GM12872 (cell line): ENCODE results near the gene RANBP3.

Experiments
- TF ChIP-seq, protein P1 (sequence below): IDR thresholded peaks from 3 replicates; pipeline ENCODE4 v1.5.1; 2011; ENCODE audit warnings: low read depth, mild to moderate bottlenecking, low read length, moderate library complexity; ENCODE audit not compliant: insufficient read depth

Gene RANBP3

DNA sequence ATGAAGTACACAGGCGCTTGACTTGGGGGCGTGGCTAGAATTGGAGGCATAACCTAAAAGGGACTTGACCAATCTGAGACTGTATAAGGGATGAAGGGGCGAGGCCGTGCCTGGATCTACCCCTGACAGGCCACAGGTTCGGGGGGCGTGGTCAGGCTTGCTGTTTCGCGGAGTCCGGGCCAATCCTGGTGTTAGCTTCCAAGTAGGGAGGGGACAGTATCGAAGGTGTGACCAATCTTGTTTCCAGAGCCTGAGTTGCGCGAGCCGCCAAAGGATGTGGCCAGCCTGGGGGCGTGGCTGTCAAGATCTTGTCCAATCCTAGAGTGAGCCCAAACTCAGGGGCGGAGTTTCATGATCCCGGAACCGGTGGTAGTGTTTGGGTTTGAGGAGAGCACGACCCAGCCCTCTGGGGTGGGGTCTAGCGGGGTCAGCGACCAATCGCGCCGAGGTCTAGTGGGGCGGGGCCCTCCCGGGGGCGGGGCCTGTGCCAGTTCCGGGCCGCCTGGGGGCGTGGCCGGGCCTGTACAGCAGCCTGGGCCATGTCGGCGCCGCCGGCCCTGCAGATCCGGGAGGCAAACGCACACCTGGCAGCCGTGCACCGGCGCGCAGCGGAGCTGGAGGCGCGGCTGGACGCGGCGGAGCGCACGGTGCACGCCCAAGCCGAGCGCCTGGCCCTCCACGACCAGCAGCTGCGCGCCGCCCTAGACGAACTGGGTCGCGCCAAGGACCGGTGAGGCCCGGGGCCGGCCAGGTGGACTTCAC lies 73.4 kb downstream of the RANBP3 start, which contains the start of gene VMAC:
Gene VMAC (plus strand): TSS at position 521 of the 762 bp plus-strand sequence. CDS start 19 bp downstream, at position 540.
- TF ChIP-seq, protein P1, sequence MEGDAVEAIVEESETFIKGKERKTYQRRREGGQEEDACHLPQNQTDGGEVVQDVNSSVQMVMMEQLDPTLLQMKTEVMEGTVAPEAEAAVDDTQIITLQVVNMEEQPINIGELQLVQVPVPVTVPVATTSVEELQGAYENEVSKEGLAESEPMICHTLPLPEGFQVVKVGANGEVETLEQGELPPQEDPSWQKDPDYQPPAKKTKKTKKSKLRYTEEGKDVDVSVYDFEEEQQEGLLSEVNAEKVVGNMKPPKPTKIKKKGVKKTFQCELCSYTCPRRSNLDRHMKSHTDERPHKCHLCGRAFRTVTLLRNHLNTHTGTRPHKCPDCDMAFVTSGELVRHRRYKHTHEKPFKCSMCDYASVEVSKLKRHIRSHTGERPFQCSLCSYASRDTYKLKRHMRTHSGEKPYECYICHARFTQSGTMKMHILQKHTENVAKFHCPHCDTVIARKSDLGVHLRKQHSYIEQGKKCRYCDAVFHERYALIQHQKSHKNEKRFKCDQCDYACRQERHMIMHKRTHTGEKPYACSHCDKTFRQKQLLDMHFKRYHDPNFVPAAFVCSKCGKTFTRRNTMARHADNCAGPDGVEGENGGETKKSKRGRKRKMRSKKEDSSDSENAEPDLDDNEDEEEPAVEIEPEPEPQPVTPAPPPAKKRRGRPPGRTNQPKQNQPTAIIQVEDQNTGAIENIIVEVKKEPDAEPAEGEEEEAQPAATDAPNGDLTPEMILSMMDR, result no peak

- TF ChIP-seq, protein P1, result no peak
Measured at GRCh38 chr19:5903624-5904351, 74.2 kb downstream of the RANBP3 start, which contains the start of gene NDUFA11. Gene NDUFA11 (minus strand): TSS chr19:5903790. CDS start chr19:5903708, 82 bp downstream.

DNA sequence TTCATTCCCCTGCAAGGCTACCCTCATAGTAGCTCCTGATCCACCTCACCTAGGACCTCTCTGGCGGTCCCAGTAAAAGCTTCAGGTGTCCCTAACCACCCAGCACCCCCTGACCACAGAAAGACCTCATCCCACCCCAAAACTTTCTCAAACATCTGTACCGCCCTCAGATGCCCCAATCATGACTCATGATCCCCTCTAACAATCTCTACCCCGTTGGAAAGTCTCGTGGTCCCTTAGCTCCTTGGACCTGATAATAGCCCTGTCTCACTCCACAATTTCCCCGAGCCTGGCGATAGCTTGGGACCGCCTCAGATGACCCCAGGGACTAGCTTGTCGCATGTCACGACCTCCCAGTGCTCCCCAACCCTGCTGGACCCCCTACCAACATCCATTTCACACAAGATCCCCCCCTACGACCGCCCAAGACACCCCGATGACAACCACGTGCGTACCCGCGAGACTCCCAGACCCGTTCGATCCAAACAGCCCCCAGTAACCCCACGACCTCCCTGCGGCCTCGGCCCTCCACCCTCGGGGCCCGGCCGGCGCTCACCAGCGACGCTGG lies 74.8 kb downstream of the RANBP3 start:
- TF ChIP-seq, protein P1, result no peak

DNA sequence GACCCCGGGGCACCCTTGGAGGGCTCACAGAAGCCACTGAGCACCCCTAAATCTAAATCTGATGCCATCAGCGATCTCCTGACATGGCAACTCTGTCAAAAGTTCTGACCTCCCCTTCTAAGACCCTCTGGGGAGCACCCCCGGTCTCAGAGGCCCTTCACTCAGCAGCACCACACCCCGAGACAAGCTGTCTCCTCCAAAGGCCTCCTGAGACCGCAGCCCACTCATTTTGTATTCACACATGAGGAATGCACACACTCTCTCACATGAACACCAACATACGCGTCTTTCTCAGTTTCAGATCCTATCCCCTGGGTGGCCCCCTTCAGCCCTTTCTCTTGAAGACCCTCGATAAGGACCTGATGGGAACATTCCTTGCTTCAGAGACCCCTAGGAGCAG lies 77.0 kb downstream of the RANBP3 start:
- TF ChIP-seq, protein P1, result no peak

DNA sequence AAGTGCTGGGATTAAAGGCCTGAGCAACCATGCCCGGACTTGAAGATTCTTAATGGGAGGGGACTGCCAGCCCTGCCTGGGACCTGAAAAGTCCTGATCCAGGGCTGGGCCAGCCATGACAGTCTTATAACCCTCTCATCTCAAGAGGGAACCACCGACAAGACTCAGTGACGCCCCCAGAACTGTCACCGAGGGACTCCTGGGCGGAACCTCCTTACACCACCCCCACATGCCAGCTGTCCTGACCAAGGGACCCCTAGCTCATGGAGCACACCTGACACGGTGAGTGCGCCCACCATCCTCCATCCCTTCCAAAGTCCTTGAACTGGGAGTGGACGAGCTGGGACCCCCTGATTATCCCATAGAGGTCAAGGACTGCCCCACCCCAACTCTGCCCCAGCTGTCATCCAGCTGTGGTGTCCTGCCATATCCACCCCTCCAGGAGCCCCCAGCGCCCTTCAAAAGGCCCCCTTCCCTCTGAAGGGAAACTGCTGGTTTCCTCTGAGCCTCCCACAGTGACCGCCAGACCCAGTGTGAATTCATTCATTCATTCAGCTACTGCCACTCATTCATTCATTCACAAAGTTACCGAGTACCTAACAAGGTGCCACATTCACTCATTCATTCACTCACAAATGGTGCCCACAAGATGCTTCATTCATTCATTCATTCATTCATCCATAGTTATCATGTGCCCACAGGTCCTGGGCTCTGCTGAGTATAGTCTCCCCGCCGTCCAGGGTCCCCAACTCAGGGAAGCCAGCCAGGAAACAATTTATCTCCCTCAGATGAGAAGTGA lies 78.0 kb downstream of the RANBP3 start:
- TF ChIP-seq, protein P1, result no peak

DNA sequence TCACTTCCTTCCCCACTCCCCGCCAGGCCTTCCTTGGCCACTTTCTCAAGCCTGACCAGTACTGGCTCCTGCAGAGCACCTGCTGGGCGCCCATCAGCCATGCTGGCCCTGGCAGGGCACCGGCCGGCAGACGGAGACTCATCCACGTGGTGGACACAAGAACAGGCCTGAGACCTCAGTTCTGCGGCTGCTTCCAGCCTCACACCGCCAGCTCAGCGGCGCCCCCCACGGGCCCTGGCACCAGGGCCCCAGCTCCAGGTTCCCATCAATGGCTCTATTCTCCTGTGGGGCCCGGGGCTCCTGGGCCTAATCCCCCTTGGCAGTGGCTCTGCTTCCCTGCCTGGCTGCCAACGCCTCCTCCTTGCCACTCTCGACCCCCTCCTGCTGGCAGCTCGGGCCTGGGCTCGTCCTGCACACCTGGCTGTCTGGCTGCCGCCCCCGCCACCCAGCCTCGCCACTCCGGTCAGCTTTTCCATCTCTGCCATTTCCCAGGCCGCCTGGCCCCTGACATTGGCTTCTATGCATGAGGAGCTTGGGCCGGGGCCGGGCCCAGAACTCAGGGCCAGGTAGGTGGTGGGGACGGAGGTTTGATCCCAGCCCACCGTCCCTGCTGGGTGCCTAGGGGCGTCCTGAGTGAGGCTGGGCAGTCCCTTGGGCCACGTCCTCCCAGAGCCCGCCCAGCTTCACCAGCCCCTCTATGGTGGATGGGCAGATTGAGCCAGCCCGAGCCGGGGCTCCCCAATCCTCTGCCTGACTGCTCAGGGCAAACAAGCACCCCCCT lies 80.6 kb downstream of the RANBP3 start:
- TF ChIP-seq, protein P1, result no peak; the same call in 2 of the 3 replicates
